ENCODE data around the gene DPYSL5.

DPYSL5 gene

DNA sequence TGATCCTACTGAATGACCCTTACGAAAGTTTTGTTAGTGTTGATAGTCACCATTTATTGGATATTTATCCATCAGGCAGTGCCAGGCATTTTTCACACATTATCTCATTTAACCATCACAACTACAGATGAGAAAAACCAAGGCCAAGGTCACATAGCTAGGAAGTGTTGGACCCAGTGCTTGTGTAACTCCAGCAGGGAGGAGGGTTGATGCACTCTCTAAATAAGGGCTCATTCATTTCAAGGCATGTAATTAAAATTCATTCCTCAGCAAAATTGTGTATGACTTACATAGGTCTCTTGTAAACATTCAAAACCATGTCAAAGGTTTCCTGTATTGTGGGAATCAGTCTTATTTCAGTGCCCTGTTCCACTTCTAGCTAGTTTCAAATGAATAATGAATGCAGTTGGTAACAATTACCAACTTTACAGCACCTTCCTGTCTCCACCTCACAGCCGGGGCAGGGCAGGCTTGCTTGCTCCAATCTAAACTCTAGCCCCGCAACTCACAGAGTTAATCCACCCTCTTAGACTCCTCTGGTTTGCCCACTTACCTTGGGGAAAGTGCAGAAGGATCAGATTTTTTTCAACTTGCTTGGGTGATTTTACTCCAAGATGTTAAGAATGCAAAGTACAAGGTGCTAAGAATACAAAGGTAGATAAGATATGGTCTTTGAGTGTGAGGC is 116.7 kb downstream of the DPYSL5 start:
- H3K9me3 ChIP-seq = no peaks in the 10 kb centered on the region
- no peak overlapping the region for H3K27ac ChIP-seq
- H3K4me3 ChIP-seq (ENCODE audit: low read depth in 1 of 2, low read length in 1 of 2) = no peak overlapping the region
- peaks cover 43% of the 10 kb centered on the region for H3K27me3 ChIP-seq
- H3K36me3 ChIP-seq = no peaks in the 10 kb centered on the region
- H3K4me1 ChIP-seq (ENCODE audit: control insufficient read depth in 1 of 2, insufficient read depth in 1 of 2, low read depth in 1 of 2, low read length in 1 of 2) = peaks cover 0 to 3% of the 10 kb centered on the region in 2 experiments
- no peak for TF ChIP-seq CTCF (IDR thresholded peaks at IDR 0.05)

DNA sequence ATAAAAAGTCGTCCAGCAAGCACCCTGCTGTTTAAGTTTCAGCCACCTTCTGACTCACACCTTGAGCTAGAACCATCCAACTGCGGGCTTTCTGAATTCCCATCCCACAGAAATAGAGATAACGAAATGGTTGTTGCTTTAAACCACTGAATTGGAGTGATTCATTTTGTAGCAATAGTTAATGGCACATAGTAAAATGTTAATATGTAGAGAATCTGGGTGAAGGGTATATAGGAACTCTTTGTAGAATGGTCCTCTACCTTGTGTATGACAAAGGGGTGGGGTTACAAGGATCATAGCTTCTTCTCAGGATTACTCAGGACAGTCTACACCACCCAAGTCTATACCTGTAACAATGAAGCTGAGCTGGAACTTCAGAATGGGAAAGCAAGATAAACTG is 120.1 kb downstream of the DPYSL5 start:
- Histone ChIP-seq H3K9me3 (no peaks in the 10 kb centered on the region), H3K36me3 (no peaks in the 10 kb centered on the region), H3K4me3 (ENCODE audit: low read depth in 1 of 2, low read length in 1 of 2) (no peak overlapping the region), H3K27ac (no peak overlapping the region), H3K4me1 (ENCODE audit: control insufficient read depth in 1 of 2, insufficient read depth in 1 of 2, low read depth in 1 of 2, low read length in 1 of 2) (peaks cover 14 to 15% of the 10 kb centered on the region in 2 experiments), H3K27me3 (peaks cover 62% of the 10 kb centered on the region)
- TF ChIP-seq CTCF (IDR thresholded peaks at IDR 0.05) = no peak

DNA sequence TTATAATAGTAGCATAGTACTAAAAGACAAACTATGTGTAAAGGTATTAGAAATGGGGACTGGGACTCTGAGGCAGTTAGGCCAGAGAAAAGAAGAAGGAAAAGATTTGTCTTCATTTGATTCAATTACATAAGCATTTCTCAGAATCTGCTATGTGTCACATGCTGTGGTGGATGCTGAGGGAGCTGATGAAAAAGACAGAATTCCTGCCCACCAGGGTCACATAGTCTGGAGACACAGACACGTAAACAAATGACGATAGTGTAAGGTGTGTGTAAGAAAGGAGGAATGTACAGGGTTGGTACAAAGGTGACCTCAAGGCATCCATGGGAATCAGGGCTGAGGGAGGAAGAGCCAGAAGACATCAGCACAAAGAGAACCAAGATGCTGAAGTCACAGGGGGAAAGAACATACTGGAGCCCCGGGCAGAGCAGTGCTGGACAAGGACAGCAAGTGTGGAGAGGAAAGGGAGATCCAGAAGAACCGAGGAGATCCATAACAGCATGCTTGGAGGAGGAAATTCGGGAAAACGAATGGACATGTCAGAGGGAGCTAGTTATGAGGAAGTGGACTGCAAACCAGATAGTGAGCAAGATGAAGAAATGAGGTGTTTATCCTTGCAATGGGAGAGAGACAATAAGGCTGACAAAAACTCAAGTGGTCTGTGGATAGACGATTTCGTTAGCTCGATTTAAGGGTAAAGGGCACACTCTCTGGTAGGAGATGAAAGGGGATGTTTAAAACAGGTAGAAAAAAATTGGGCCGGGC is 121.3 kb downstream of the DPYSL5 start:
- Histone ChIP-seq H3K27me3 (peaks cover 71% of the 10 kb centered on the region), H3K27ac (no peak overlapping the region), H3K9me3 (no peaks in the 10 kb centered on the region), H3K36me3 (no peaks in the 10 kb centered on the region), H3K4me3 (ENCODE audit: low read depth in 1 of 2, low read length in 1 of 2) (no peak overlapping the region), H3K4me1 (ENCODE audit: control insufficient read depth in 1 of 2, insufficient read depth in 1 of 2, low read depth in 1 of 2, low read length in 1 of 2) (peaks cover 14 to 15% of the 10 kb centered on the region in 2 experiments)
- no peak for TF ChIP-seq CTCF (IDR thresholded peaks at IDR 0.05)

GRCh38 chr2:26970244-26970927 is 122.5 kb downstream of the DPYSL5 start, which contains the start of gene MAPRE3:
MAPRE3 (plus strand) TSS chr2:26970637; CDS start chr2:27022219, 51,582 bp downstream.
- Histone ChIP-seq H3K27me3 (peaks cover 82% of the 10 kb centered on the region), H3K4me1 (ENCODE audit: control insufficient read depth in 1 of 2, insufficient read depth in 1 of 2, low read depth in 1 of 2, low read length in 1 of 2) (peaks cover 14 to 15% of the 10 kb centered on the region in 2 experiments), H3K4me3 (ENCODE audit: low read depth in 1 of 2, low read length in 1 of 2) (peak within 1 kb of the TSS; percentile 87 to 89), H3K36me3 (no peaks in the 10 kb centered on the region), H3K27ac (peak within 1 kb of the TSS; percentile 65), H3K9me3 (no peaks in the 10 kb centered on the region)
- peak; percentile 13 for TF ChIP-seq CTCF (IDR thresholded peaks at IDR 0.05)

DNA sequence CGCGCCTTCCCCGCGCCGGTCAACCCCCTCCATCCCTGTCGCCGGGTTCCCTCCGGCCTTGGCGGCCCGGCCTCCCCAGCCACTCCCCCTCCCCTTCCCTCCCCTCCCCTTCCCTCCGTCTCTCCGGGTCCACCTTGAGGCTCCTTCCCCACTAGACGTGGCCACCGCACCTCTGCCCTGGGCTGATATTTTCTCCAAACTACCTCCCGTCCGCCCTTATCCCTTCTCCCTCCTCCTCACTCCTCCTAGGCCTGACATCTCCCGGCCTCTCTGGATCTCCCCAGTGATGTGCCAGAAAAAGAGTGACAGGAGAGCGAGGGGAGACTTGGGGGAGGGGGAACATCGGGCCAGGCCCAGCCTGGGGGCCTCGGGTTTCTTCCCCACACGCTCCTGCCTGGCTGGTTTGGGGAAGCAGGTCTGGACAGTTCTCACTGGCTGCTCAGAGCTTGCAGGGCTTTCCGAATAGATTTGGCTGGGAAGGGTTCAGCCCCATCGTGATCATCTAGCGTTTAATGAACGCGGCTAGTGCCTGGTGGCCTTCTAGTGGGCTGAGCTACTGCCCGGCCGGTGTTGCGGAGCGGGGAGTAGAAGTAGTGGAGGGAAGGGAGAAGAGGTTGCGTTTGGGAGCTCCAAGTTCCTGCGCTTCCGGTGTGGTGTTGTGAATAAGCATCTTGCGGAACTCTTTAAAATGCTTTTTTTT is 123.1 kb downstream of the DPYSL5 start:
- TF ChIP-seq CTCF (IDR thresholded peaks at IDR 0.05) = no peak
- peaks cover 14 to 15% of the 10 kb centered on the region in 2 experiments for H3K4me1 ChIP-seq (ENCODE audit: control insufficient read depth in 1 of 2, insufficient read depth in 1 of 2, low read depth in 1 of 2, low read length in 1 of 2)
- H3K27me3 ChIP-seq = peaks cover 89% of the 10 kb centered on the region
- peak overlapping the region; percentile 65 for H3K27ac ChIP-seq
- no peaks in the 10 kb centered on the region for H3K9me3 ChIP-seq
- H3K36me3 ChIP-seq = no peaks in the 10 kb centered on the region
- peak overlapping the region; percentile 87 to 89 for H3K4me3 ChIP-seq (ENCODE audit: low read depth in 1 of 2, low read length in 1 of 2)

Measured in neutrophil (primary cell).